WTC11 (cell line): ENCODE results near the gene OR6J1. TPM values are rescaled to one million over a fixed set of nuclear protein-coding genes. Genes with fewer than 3 reads are reported as not detected.
"Not testable (repeated sequence)": the region's sequence is repeated elsewhere in the genome, so short reads cannot be mapped to it uniquely, and the experiment has no call there.

Experiments used
- ATAC-seq: fragments of 200-7000 bp; cut with Tn5 transposase; 2 replicates; pipeline ENCODE4 v1.10.0; 2021; ENCODE audit warnings: mild to moderate bottlenecking, moderate library complexity
- CTCF ChIA-PET: fragments of 300-600 bp; sonication (Branson Sonifier 250); formaldehyde crosslinking; loops from one replicate; lab custom pipeline; 2021; ENCODE audit warnings: antibody characterized with exemption; lab: Charles Lee
- POLR2A ChIA-PET: fragments of 350-600 bp; sonication (Branson Sonifier 250); formaldehyde crosslinking; loops from one replicate; lab custom pipeline; 2021; ENCODE audit warnings: antibody characterized with exemption; lab: Charles Lee
- DNase-seq: peaks from one replicate; pipeline ENCODE4 v3.0.0; 2021; ENCODE audit warnings: low spot score
- H3K27ac Mint-ChIP-seq: 2 replicates; pipeline ENCODE4 v1.8.0; 2021; ENCODE audit warnings: mixed read lengths
- H3K27me3 Mint-ChIP-seq: 2 replicates; pipeline ENCODE4 v1.8.0; 2021; ENCODE audit warnings: low read depth, mild to moderate bottlenecking, moderate library complexity, mixed read lengths
- H3K36me3 Mint-ChIP-seq: 2 replicates; pipeline ENCODE4 v1.8.0; 2021; ENCODE audit warnings: mixed read lengths
- H3K4me1 Mint-ChIP-seq: 2 replicates; pipeline ENCODE4 v1.8.0; 2022; ENCODE audit warnings: mixed read lengths
- H3K4me3 Mint-ChIP-seq: 2 replicates; pipeline ENCODE4 v1.8.0; 2021; ENCODE audit warnings: mild to moderate bottlenecking, moderate library complexity, mixed read lengths
- H3K9me3 Mint-ChIP-seq: 2 replicates; pipeline ENCODE4 v1.8.0; 2021; ENCODE audit warnings: mixed read lengths
- ATF3 ChIP-seq: sonication (generic); formaldehyde crosslinking; conservative IDR thresholded peaks from 2 replicates; pipeline ENCODE4 v1.8.1; 2022; ENCODE audit warnings: mild to moderate bottlenecking, missing genetic modification reagents
- E2F4 ChIP-seq: sonication (generic); formaldehyde crosslinking; IDR thresholded peaks from 2 replicates; pipeline ENCODE4 v1.8.1; 2022; ENCODE audit warnings: low read depth, mild to moderate bottlenecking, moderate library complexity, missing genetic modification reagents, borderline replicate concordance
- ELF4 ChIP-seq: sonication (generic); formaldehyde crosslinking; IDR thresholded peaks from 2 replicates; pipeline ENCODE4 v1.8.1; 2022; ENCODE audit warnings: low read depth, mild to moderate bottlenecking, moderate library complexity, missing genetic modification reagents
- ESRRA ChIP-seq: sonication (generic); formaldehyde crosslinking; IDR thresholded peaks from 2 replicates; pipeline ENCODE4 v1.8.1; 2022; ENCODE audit warnings: mild to moderate bottlenecking, missing genetic modification reagents, borderline replicate concordance
- ETV6 ChIP-seq: sonication (generic); formaldehyde crosslinking; IDR thresholded peaks from 2 replicates; pipeline ENCODE4 v1.8.1; 2022; ENCODE audit warnings: mild to moderate bottlenecking, missing genetic modification reagents
- JAZF1 ChIP-seq: fragments of 250-450 bp; sonication (Bioruptor Pico); IDR thresholded peaks from 2 replicates; pipeline ENCODE4 v1.9.0; 2021; ENCODE audit warnings: moderate library complexity, mild to moderate bottlenecking, inconsistent platforms
- JUN ChIP-seq: sonication (generic); formaldehyde crosslinking; IDR thresholded peaks from 2 replicates; pipeline ENCODE4 v1.8.0; 2023; ENCODE audit warnings: mild to moderate bottlenecking, missing genetic modification reagents
- NFATC4 ChIP-seq: fragments of 250-450 bp; sonication (Bioruptor Pico); IDR thresholded peaks from 2 replicates; pipeline ENCODE4 v1.9.0; 2021; ENCODE audit warnings: mild to moderate bottlenecking
- NFYB ChIP-seq: sonication (generic); formaldehyde crosslinking; conservative IDR thresholded peaks from 2 replicates; pipeline ENCODE4 v1.8.0; 2022; ENCODE audit warnings: low read depth, missing genetic modification reagents
- PRDM15 ChIP-seq: sonication (generic); formaldehyde crosslinking; IDR thresholded peaks from 2 replicates; pipeline ENCODE4 v1.8.0; 2022; ENCODE audit warnings: missing genetic modification reagents
- RELA ChIP-seq: sonication (generic); formaldehyde crosslinking; IDR thresholded peaks from 2 replicates; pipeline ENCODE4 v1.8.1; 2022; ENCODE audit warnings: missing genetic modification reagents, mild to moderate bottlenecking, borderline replicate concordance
- RORB ChIP-seq: fragments of 250-450 bp; sonication (Bioruptor Pico); IDR thresholded peaks from 2 replicates; pipeline ENCODE4 v1.9.0; 2021; ENCODE audit warnings: mild to moderate bottlenecking
- SMAD3 ChIP-seq: sonication (generic); formaldehyde crosslinking; IDR thresholded peaks from 2 replicates; pipeline ENCODE4 v1.8.0; 2022; ENCODE audit warnings: missing genetic modification reagents, mild to moderate bottlenecking, borderline replicate concordance
- SP1 ChIP-seq: sonication (generic); formaldehyde crosslinking; conservative IDR thresholded peaks from 2 replicates; pipeline ENCODE4 v1.8.1; 2022; ENCODE audit warnings: missing genetic modification reagents
- TEAD1 ChIP-seq: sonication (generic); formaldehyde crosslinking; IDR thresholded peaks from 2 replicates; pipeline ENCODE4 v1.8.0; 2022; ENCODE audit warnings: mild to moderate bottlenecking, missing genetic modification reagents
- TP53 ChIP-seq: sonication (generic); formaldehyde crosslinking; IDR thresholded peaks from 2 replicates; pipeline ENCODE4 v1.8.1; 2023; ENCODE audit warnings: mild to moderate bottlenecking, missing genetic modification reagents
- ZNF138 ChIP-seq: sonication (generic); formaldehyde crosslinking; conservative IDR thresholded peaks from 2 replicates; pipeline ENCODE4 v1.8.1; 2022; ENCODE audit warnings: mild to moderate bottlenecking, moderate library complexity, missing genetic modification reagents
- ZNF317 ChIP-seq: sonication (generic); formaldehyde crosslinking; IDR thresholded peaks from 2 replicates; pipeline ENCODE4 v1.8.1; 2023; ENCODE audit warnings: low read depth, mild to moderate bottlenecking, moderate library complexity, missing genetic modification reagents, borderline replicate concordance
- ZNF396 ChIP-seq: fragments of 250-450 bp; sonication (Bioruptor Pico); IDR thresholded peaks from 2 replicates; pipeline ENCODE4 v1.8.0; 2021; ENCODE audit warnings: mild to moderate bottlenecking, moderate library complexity, borderline replicate concordance
- ZNF512 ChIP-seq: sonication (generic); formaldehyde crosslinking; IDR thresholded peaks from 2 replicates; pipeline ENCODE4 v1.8.1; 2022; ENCODE audit warnings: missing genetic modification reagents, borderline replicate concordance
- total RNA-seq: library from RNA; stranded (reverse); gene quantifications from 3 replicates; pipeline ENCODE4 v1.2.3, GENCODE V29; 2021
- TF ChIP-seq, protein P1 (sequence below): sonication (generic); formaldehyde crosslinking; IDR thresholded peaks from 2 replicates; pipeline ENCODE4 v1.8.1; 2023; ENCODE audit warnings: mild to moderate bottlenecking, missing genetic modification reagents

The OR6J1 gene
- total RNA-seq, 1 experiment from 2014 or later, result not detected

GRCh38 chr14:22640192-22640591, 4.0 kb downstream of the OR6J1 start:
- TF ChIP-seq PRDM15 (no peak), TEAD1 (CRISPR knock-in tag) (no peak), ZNF396 (CRISPR knock-in tag) (no peak), JUN (CRISPR knock-in tag) (no peak), TP53 (CRISPR knock-in tag) (no peak), ELF4 (CRISPR knock-in tag) (no peak), NFYB (CRISPR knock-in tag) (no peak)
- TF ChIP-seq, all 79 proteins: peak for 0
- H3K36me3 Mint-ChIP-seq, result peaks cover 8% of the 10 kb centered on the region
- no peaks in the 10 kb centered on the region for H3K4me1 Mint-ChIP-seq
- H3K27ac Mint-ChIP-seq, result no peak overlapping the region
- peaks cover 5% of the 10 kb centered on the region; the same call in 1 of the 2 replicates for H3K27me3 Mint-ChIP-seq
- ChIA-PET CTCF (interaction anchor here (1.6 kb wide), 1 partner anchor 70 kb away, joined by 4 read pairs; no protein-coding TSS in a partner anchor), POLR2A (no interaction called here)
- H3K9me3 Mint-ChIP-seq, result peaks cover 7% of the 10 kb centered on the region
- no peak overlapping the region for H3K4me3 Mint-ChIP-seq
- ATAC-seq, result no peak
- DNase-seq, result no peak

DNA sequence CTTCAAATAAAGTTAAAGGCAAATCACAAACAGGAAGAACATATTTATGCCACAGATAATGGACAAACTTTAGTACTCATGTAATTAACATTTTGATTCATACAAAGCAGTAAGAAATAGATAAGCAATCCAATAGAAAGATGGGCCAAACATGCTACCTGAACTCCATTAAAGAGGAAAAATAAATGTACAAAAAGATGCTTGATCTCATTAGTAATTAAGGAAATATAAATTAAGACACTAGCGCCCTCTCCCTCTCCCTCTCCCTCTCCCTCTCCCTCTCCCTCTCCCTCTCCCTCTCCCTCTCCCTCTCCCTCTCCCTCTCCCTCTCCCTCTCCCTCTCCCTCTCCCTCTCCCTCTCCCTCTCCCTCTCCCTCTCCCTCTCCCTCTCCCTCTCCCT, 8.2 kb downstream of the OR6J1 start:
- H3K4me1 Mint-ChIP-seq, H3K4me3 Mint-ChIP-seq, H3K27me3 Mint-ChIP-seq, H3K27ac Mint-ChIP-seq, POLR2A ChIA-PET, CTCF ChIA-PET, ATAC-seq, DNase-seq: not testable (repeated sequence)
- H3K9me3 Mint-ChIP-seq, result peaks cover 47% of the 10 kb centered on the region
- peaks cover 31% of the 10 kb centered on the region for H3K36me3 Mint-ChIP-seq

GRCh38 chr14:22634233-22634900, 9.8 kb downstream of the OR6J1 start:
- peaks cover 10% of the 10 kb centered on the region for H3K27me3 Mint-ChIP-seq
- DNase-seq (no peak), ATAC-seq (no peak)
- ChIA-PET POLR2A (no interaction called here), CTCF (interaction anchor here (0.8 to 1.1 kb wide), 2 partner anchors 19 to 64 kb away, joined by 3 read pairs; no protein-coding TSS in a partner anchor)
- no peaks in the 10 kb centered on the region for H3K4me1 Mint-ChIP-seq
- H3K9me3 Mint-ChIP-seq, result peaks cover 62% of the 10 kb centered on the region
- no peak overlapping the region for H3K4me3 Mint-ChIP-seq
- peaks cover 39% of the 10 kb centered on the region for H3K36me3 Mint-ChIP-seq
- H3K27ac Mint-ChIP-seq, result no peak overlapping the region
- TF ChIP-seq ELF4 (CRISPR knock-in tag), result no peak
- TF ChIP-seq NFATC4 (CRISPR knock-in tag), result no peak
- TF ChIP-seq JAZF1 (CRISPR knock-in tag), result no peak
- no peak for TF ChIP-seq ESRRA (CRISPR knock-in tag)
- TF ChIP-seq JUN (CRISPR knock-in tag), result no peak
- TF ChIP-seq, protein P1, sequence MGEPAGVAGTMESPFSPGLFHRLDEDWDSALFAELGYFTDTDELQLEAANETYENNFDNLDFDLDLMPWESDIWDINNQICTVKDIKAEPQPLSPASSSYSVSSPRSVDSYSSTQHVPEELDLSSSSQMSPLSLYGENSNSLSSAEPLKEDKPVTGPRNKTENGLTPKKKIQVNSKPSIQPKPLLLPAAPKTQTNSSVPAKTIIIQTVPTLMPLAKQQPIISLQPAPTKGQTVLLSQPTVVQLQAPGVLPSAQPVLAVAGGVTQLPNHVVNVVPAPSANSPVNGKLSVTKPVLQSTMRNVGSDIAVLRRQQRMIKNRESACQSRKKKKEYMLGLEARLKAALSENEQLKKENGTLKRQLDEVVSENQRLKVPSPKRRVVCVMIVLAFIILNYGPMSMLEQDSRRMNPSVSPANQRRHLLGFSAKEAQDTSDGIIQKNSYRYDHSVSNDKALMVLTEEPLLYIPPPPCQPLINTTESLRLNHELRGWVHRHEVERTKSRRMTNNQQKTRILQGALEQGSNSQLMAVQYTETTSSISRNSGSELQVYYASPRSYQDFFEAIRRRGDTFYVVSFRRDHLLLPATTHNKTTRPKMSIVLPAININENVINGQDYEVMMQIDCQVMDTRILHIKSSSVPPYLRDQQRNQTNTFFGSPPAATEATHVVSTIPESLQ (CRISPR knock-in tag), result no peak
- no peak for TF ChIP-seq SMAD3 (CRISPR knock-in tag)
- no peak for TF ChIP-seq SP1 (CRISPR knock-in tag)
- TF ChIP-seq ZNF512 (CRISPR knock-in tag), result no peak
- no peak for TF ChIP-seq ZNF317 (CRISPR knock-in tag)
- TF ChIP-seq RELA (CRISPR knock-in tag), result no peak
- no peak for TF ChIP-seq RORB (CRISPR knock-in tag)
- TF ChIP-seq ZNF138 (CRISPR knock-in tag), result no peak
- TF ChIP-seq ATF3 (CRISPR knock-in tag), result no peak
- TF ChIP-seq ETV6 (CRISPR knock-in tag), result no peak
- TF ChIP-seq E2F4, result no peak
